Upper lobe of right lung (tissue), 1 donor: Measurements from ENCODE around the gene XRCC6. TPM values are rescaled to one million over a fixed set of nuclear protein-coding genes. Genes with fewer than 3 reads are reported as not detected.
"Not testable (repeated sequence)": the region's sequence is repeated elsewhere in the genome, so short reads cannot be mapped to it uniquely, and the experiment has no call there.

ENCODE experiments used
- ATAC-seq: fragments of 200-7000 bp; cut with Tn5 transposase; one replicate; pipeline ENCODE4 v1.9.1; 2020; ENCODE audit warnings: mild to moderate bottlenecking, moderate library complexity
- DNase-seq: peaks from one replicate; pipeline ENCODE4 v3.0.0-alpha.2; 2020
- H3K27ac ChIP-seq: fragments of 200-600 bp; one replicate; pipeline ENCODE4 v1.8.0; 2022
- H3K27me3 ChIP-seq: fragments of 200-600 bp; one replicate; pipeline ENCODE4 v1.8.0; 2022; ENCODE audit warnings: mild to moderate bottlenecking
- H3K36me3 ChIP-seq: fragments of 200-600 bp; one replicate; pipeline ENCODE4 v1.8.0; 2022
- H3K4me1 ChIP-seq: fragments of 200-600 bp; one replicate; pipeline ENCODE4 v1.8.0; 2022
- H3K4me3 ChIP-seq: fragments of 200-600 bp; one replicate; pipeline ENCODE4 v1.8.0; 2022; ENCODE audit warnings: mild to moderate bottlenecking
- H3K9me3 ChIP-seq: fragments of 200-600 bp; one replicate; pipeline ENCODE4 v1.8.0; 2022
- intact Hi-C: fragments of 100-400 bp; cut with DNase I; formaldehyde crosslinking; loops from one replicate; pipeline ENCODE4 v1.11.0; 2022
- total RNA-seq: library from RNA; stranded (reverse); fragmentation: NEBNext Ultra II Directional; extraction: Animal tissue kit (Norgen Biotek cat#: 25700); gene quantifications from one replicate; pipeline ENCODE4 v1.2.1, GENCODE V29; 2021
- TF ChIP-seq, protein P1 (sequence below): fragments of 200-600 bp; IDR thresholded peaks from one replicate; pipeline ENCODE4 v1.8.0; 2022; ENCODE audit warnings: antibody characterized with exemption
- donor health status: DM: no; HTN: yes; CAD: no; lungs with severe emphysema.

Gene XRCC6
- total RNA-seq, 1 donor from 2014 or later = 160 TPM

DNA sequence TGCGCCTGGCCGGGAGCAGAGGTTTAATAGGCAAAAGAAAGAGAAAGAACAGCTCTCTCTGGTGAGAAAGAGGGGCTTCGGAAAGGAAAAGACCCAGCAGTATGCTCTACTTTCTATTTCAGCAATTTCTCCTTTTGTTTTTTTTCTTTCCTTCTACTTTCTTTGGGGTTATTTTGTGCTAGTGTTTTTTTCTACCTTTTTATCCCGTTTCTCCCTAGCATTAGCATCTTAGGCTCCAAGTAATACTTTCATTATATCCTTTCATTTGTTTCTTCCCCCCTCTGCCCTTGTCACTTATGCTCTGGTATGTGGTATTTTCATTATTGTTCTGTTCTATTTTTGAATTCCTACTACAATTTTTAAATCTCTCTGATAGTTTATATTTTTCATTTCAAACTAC lies 63.1 kb downstream of the XRCC6 start:
- no peak for ATAC-seq
- intact Hi-C loops = no loop called here
- TF ChIP-seq, protein P1, sequence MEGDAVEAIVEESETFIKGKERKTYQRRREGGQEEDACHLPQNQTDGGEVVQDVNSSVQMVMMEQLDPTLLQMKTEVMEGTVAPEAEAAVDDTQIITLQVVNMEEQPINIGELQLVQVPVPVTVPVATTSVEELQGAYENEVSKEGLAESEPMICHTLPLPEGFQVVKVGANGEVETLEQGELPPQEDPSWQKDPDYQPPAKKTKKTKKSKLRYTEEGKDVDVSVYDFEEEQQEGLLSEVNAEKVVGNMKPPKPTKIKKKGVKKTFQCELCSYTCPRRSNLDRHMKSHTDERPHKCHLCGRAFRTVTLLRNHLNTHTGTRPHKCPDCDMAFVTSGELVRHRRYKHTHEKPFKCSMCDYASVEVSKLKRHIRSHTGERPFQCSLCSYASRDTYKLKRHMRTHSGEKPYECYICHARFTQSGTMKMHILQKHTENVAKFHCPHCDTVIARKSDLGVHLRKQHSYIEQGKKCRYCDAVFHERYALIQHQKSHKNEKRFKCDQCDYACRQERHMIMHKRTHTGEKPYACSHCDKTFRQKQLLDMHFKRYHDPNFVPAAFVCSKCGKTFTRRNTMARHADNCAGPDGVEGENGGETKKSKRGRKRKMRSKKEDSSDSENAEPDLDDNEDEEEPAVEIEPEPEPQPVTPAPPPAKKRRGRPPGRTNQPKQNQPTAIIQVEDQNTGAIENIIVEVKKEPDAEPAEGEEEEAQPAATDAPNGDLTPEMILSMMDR = no peak
- Histone ChIP-seq H3K9me3 (no peaks in the 10 kb centered on the region), H3K4me3 (no peak overlapping the region), H3K4me1 (peaks cover 17% of the 10 kb centered on the region), H3K27me3 (no peaks in the 10 kb centered on the region), H3K36me3 (peaks cover 19% of the 10 kb centered on the region), H3K27ac (no peak overlapping the region)
- no peak for DNase-seq

DNA sequence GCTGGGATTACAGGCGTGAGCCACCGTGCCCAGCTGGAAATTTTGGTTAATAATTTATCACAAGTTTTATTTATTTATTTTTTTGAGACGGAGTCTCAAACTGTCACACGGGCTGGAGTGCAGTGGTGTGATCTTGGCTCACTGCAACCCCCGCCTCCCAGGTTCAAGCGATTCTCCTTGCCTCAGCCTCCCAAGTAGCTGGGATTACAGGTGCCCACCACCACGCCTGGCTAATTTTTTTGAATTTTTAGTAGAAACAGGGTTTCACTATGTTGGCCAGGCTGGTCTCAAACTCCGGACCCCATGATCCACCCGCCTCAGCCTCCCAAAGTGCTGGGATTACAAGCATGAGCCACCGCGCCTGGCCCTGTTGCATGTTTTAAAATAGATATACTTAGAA lies 65.8 kb downstream of the XRCC6 start:
- H3K4me3 ChIP-seq, H3K27ac ChIP-seq, ATAC-seq, H3K27me3 ChIP-seq, H3K9me3 ChIP-seq, H3K36me3 ChIP-seq, intact Hi-C loops: not testable (repeated sequence)
- DNase-seq = peak; percentile 22
- peaks cover 14% of the 10 kb centered on the region for H3K4me1 ChIP-seq

DNA sequence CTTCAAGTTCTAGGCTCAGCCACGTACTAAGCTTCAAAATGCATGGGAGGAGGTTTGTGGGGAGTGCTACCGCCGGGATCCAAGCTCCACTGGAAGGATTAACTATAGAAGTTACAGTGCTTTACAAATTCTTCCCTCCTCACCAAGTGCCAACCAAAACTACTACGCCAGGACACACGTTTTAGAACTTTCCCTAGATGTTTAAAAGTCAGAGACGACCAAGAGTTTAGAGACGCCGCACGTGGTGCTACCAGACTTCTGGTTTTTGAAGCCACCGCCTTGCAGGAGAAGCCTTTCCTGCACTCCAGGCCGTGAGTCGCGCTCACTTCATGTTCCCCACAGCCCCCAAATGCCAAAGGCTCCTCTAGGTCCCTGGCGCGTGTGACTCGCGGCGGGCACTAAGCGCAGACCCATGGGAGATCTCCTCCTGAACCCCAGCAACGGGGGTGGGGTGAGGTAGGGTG lies 66.8 kb downstream of the XRCC6 start:
- DNase-seq (peak; percentile 69), ATAC-seq (peak; percentile 33)
- TF ChIP-seq, protein P1 = no peak
- Histone ChIP-seq H3K4me3 (peak overlapping the region; percentile 86), H3K27ac (peak overlapping the region; percentile 99), H3K36me3 (no peaks in the 10 kb centered on the region), H3K9me3 (no peaks in the 10 kb centered on the region), H3K27me3 (no peaks in the 10 kb centered on the region), H3K4me1 (peaks cover 14% of the 10 kb centered on the region)
- intact Hi-C loops = no loop called here

DNA sequence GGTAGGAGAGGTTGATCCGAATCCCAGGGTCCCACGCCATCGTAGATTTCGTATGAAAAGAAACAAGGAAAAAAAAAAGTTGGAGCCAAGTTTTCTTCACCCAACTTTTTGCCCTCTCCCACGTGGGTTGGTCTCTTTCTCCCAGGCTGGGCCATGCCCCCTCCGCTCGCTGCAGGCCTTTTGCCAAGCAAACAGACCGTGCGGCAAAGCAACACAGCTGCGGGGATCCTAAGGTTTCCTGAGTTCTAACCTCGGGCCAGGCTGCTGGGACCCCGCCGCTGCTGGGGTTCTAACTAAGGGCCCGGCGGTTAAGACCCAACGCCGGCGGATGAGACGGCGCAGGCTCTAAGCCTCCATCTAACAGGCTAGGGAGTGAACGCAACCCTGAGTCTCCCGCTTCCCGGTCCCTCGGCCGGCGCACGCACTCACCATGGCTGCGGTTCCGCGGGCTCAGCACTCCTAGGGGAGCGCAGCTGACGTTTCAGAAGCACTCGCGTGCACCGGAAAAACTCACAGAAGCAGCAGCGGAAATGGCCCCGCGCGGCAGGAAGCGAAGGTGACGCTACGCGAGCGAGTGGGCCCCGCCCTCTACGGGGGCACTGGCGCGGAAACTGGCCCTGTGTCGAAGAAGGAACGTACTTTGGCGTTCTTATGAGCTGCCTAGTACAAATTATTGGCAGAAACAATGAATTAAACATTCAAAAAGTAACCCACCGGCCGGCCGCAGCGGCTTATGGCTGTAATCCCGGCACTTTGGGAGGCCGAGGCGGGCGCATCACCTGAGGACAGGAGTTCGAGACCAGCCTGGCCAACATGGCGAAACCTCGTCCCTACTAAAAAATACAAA lies 67.5 kb downstream of the XRCC6 start, which contains the start of gene SNU13:
Gene SNU13, minus strand, starts transcription at position 503 of the 847 bp plus-strand sequence. Its CDS starts 71 bp downstream, at position 432.
- intact Hi-C loops = no loop called here
- Histone ChIP-seq H3K9me3 (no peaks in the 10 kb centered on the region), H3K27me3 (no peaks in the 10 kb centered on the region), H3K4me1 (peaks cover 14% of the 10 kb centered on the region), H3K4me3 (peak within 1 kb of the TSS; percentile 86), H3K36me3 (no peaks in the 10 kb centered on the region), H3K27ac (peak within 1 kb of the TSS; percentile 99)
- TF ChIP-seq, protein P1 = peak; percentile 9
- DNase-seq = peak; percentile 96
- peak; percentile 99 for ATAC-seq

DNA sequence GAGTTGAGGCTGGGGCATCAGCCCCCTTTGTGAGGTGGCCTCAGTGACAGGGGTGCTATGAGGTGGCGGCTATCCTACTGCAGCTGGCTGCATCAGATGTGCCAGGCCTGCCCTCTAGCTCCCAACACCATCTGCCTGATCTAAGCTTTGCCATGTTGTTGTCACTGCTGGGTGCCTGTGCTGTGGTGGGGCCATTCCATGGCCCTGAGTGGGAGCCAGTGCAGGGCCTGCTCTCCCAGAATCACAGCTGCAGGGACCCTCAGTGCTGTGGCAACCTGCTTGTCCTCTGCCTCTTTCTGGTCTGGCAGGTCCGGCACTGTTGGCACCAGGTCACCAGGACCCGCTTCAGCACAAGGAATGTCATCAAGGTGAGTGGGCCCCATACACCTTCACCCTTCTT lies 69.4 kb downstream of the XRCC6 start:
- DNase-seq = peak; percentile 55
- Histone ChIP-seq H3K27me3 (no peaks in the 10 kb centered on the region), H3K4me1 (peaks cover 14% of the 10 kb centered on the region), H3K4me3 (no peak overlapping the region), H3K36me3 (no peaks in the 10 kb centered on the region), H3K9me3 (no peaks in the 10 kb centered on the region), H3K27ac (no peak overlapping the region)
- ATAC-seq = no peak
- intact Hi-C loops = no loop called here
- TF ChIP-seq, protein P1 = no peak

DNA sequence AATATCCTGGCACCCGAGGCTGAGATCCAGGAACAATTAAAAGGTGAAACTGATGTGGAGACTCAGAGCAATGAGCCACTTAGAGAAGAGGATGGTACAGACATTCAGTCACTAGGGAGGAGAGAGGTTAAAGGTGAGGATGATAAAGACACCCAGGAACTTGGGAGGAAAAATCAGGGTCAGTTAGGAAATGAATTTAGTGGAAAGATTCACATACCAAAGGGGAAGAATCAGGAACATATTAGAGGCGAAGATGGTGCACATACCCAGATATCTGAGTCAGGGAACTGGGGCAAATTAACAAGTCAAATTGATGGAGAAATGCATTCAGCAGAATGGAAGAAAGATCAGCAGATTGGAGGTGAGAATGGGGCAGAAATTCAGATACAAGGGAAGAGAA lies 74.1 kb downstream of the XRCC6 start:
- no peak overlapping the region for H3K27ac ChIP-seq
- ATAC-seq = no peak

More for the DNA sequence above, 74.1 kb downstream of the XRCC6 start:
- no peak for DNase-seq
- Histone ChIP-seq H3K4me1 (peaks cover 9% of the 10 kb centered on the region), H3K27me3 (no peaks in the 10 kb centered on the region), H3K4me3 (no peak overlapping the region), H3K9me3 (no peaks in the 10 kb centered on the region), H3K36me3 (no peaks in the 10 kb centered on the region)
- TF ChIP-seq, protein P1 = no peak
- intact Hi-C loops = no loop called here
